GM12801 (cell line): Measurements from ENCODE around the gene GBX1.

Experiments
- TF ChIP-seq, protein P1 (sequence below): IDR thresholded peaks from one replicate; pipeline ENCODE4 v1.5.1; 2011; ENCODE audit warnings: control low read depth; ENCODE audit not compliant: insufficient read length; ENCODE audit errors: extremely low read depth

The GBX1 gene

DNA sequence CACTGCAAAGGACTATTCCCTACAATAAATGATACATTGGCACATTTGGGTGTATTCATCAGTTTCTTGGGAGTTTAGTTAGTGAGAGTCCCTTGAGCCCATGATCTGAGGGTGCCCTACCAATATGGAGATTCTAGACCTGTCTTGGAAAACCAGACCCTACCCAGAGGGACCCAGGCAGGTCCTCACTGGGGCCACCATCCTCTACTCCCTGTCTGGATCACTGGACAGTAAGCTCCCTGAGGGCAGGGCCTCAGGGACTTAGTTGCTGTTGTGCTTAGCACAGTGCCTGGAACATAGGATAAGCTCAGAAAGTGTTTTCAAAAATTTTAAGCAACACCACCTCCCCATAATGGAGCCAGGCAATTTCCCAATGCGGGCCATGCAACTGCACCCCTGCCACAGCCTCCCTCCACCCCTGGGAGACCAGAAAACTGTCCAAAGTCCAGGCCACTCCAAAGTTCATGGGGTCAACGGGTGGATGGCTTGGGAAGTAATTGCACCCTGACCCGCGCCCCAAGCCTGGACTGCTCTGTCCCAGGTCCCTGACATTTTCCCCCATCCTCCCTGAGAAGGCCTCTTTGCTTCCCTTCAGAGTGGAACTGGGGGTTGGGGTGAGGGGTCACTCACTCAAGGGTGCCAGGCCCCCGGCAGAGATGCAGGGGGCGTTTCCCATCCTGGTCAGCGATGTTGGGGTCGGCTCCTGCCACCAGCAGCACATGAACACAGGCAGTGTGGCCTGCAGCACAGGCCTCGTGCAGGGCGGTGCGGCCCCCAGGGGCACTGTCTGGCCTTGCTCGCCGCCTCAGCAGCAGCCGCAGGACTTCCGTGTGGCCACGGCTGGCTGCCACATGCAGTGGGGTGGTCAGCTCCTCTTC, 18.5 kb upstream of the GBX1 start:
- TF ChIP-seq, protein P1, sequence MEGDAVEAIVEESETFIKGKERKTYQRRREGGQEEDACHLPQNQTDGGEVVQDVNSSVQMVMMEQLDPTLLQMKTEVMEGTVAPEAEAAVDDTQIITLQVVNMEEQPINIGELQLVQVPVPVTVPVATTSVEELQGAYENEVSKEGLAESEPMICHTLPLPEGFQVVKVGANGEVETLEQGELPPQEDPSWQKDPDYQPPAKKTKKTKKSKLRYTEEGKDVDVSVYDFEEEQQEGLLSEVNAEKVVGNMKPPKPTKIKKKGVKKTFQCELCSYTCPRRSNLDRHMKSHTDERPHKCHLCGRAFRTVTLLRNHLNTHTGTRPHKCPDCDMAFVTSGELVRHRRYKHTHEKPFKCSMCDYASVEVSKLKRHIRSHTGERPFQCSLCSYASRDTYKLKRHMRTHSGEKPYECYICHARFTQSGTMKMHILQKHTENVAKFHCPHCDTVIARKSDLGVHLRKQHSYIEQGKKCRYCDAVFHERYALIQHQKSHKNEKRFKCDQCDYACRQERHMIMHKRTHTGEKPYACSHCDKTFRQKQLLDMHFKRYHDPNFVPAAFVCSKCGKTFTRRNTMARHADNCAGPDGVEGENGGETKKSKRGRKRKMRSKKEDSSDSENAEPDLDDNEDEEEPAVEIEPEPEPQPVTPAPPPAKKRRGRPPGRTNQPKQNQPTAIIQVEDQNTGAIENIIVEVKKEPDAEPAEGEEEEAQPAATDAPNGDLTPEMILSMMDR = no peak

DNA sequence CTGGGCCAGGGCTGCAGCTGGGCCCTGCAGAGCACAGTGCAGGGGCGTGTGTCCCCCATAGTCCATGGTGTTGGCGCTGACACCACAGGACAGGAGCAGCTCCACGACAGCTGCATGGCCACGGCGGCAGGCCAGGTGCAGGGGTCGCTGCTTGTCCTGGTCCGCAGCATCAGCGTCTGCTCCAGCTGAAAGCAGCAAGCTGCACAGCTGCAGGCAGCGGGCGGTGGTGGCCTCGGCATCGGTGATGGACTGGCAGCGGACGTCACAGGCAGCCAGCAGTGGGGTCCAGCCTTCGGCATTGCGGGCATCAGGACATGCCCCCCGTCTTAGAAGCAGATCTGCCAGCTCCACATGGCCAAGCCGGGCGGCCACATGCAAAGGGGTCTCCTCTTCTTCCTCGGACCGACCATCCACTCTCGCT, 13.5 kb upstream of the GBX1 start:
- TF ChIP-seq, protein P1 = no peak

DNA sequence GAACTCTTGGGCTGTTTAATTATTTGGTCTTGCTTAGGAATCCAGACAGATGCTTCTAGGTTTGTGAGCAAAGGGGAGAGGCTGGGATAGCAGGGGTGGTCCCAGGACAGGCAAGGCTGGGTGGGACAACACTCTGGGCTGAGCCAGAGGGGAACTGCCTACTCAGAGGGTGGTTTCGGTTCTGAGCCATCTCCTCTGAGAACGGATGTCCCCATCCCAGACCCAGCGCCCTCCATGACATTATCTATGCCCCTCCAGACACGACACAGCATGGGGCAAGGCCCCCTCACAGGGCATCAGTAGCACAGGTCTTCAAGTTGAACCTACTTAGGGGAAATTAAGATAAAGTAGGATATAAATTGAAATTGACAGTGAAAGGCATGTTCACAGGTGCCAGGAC, 12.5 kb upstream of the GBX1 start:
- TF ChIP-seq, protein P1 = no peak

DNA sequence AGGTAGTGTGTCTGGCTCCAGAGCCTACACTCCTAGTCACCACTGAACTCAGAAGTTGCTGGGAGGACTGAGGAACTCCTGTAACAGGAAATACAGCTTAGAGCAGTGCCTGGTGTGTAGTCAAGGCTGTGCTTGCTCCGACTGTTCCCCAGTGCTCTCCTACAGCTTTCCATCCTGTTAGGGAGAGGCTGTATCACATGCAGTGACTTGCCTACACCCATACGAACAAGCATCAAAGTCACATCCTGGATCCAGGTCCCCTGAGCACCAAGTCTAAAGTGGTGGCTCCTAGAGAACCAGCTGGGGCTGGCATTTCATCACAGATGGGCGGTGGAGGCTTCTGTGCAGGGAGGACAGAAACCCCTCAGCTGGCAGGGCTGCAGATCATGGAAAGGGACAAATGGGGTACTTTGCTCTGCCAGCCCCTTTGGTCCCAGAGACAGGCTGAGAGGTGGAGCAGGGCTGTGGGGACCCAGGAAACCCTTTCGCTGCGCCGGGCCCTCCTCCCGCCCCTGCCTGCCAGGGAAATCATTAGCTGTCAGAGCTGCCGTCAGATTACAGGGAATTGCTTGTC, 11.9 kb upstream of the GBX1 start:
- TF ChIP-seq, protein P1 = no peak

DNA sequence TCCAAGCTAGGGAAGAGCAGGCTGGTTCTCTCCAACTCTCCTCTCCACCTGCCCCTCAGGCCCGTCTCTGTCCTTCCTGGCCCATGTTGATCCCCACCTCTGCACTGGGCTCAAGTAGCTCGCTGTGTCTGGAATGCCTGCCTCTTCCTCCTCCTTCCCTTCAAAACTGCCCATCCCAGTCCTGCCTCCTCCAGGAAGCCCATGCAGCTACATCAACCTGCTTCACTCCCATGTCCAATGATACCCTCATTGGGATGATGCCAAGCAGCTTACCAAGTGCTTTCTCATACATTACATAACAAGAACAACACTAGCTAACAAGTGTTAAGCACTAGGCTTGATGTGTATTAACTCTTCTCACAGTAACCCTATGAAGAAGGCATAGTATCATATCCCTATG, 11.3 kb upstream of the GBX1 start:
- TF ChIP-seq, protein P1 = no peak

DNA sequence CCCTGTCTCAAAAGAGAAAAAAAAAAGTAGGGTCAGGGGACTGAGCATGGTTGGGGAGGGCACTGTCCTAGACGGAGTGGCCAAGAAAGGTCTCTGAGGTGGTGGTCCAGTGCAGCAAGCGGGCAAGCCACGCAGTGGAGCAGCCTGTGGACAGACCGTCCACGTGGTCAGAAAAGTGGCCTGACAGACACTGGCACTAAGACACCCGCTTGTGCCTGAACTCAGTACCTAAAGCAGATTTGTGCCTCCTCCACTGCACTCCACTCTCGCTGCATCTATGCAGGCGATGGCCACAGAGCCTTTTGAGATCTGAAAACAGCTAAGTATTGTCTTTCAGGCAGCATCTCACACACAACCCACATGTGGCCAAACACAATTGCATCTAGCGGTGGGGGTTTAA, 10.7 kb upstream of the GBX1 start:
- TF ChIP-seq, protein P1 = no peak

DNA sequence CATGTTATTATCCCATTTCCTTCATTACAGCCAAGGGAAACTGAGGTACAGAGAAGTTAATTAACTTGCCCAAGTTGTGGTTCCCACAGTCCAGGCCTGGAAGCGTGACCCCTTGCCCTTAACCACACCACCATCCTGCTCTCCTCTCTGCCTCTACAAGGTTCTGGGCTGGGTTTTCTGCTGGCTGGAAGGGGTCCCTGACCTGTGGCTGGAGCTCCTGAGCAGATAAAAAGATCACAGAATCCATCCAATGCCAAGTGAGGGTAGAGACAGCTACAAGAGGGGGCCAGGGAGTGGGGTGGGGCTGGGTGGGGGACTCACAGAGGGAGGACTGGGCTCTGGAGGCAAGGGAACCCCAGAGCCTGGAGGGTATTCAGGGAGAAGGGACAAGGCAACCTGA, 9.8 kb upstream of the GBX1 start:
- TF ChIP-seq, protein P1 = no peak
